ENCODE measurements around the gene S1PR1. TPM values are rescaled to one million over a fixed set of nuclear protein-coding genes. Genes with fewer than 3 reads are reported as not detected.

The S1PR1 gene
- total and polyA plus RNA-seq, 11 donors: 37.0 to 175 (median 60.6) TPM

- 10 to 14% (median 12%) methylated on average over 6 of the region's 6 CpGs for WGBS, 4 donors
- TF ChIP-seq POLR2A (IDR thresholded peaks at IDR 0.05): no peak
- Histone ChIP-seq H3K36me3 (peaks cover 0 to 15% (median 14%) of the 10 kb centered on the region in 9 donors), H3K4me3 (peak overlapping the region; percentile 60 to 88 (median 73)), H3K27me3 (no peaks in the 10 kb centered on the region), H3K9me3 (peaks cover 0 to 5% (median 0%) of the 10 kb centered on the region in 12 donors), H3K4me1 (peaks cover 0 to 43% (median 13%) of the 10 kb centered on the region in 12 donors), H3K27ac (peak overlapping the region; percentile 83 to 99 (median 95))
- intact Hi-C loops (cut with DNase I): loop anchor here (5.0 to 10.0 kb wide), 12 partner anchors 52 to 313 kb away; partner anchors contain the start of gene DPH5 (in 4 of the 10)
- no peak for DNase-seq
- ATAC-seq: no peak
These were observed 1.6 kb upstream of the S1PR1 start for GRCh38 chr1:101235216-101235695.

DNA sequence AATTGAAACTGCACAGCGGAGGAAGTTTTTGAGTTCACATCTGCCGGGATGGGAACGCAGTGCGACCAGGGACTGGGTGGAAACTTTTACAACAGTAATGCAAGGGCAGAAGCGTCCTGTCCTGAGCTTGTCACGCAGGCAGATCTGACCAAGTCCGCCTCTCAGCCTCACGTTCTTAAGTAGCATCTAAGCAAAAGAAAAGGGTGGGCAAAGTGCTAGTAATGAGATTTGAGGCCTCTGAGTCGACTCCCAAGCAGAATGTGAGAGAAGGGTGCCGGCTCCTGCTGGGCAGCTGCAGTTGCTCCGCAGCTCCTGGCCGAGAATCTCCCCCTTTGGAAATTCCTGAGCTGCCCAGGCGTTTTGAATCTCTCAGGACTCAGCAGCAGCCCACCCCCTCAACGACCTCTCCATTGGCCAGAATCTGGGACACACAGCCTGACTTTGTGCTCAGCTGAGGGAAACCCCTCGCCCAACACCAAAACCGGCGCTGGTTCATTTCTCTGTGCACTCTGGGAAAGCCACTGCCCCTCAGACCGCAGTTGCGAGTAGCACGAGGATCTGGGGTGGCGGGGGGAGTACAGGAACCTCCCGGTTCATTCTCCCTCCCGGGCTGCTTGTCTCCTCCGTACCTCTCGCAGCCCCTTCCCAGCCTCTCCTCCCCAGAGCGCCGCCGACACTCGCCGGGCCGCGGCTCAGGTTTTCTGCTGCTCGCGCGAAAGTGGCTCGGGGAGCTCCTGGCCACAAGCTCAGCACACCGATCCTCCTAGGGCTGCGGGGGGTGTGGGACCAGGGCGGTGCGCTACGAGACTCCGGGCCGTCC is 913 bp upstream of the S1PR1 start:
- H3K4me1 ChIP-seq: peaks cover 0 to 48% (median 14%) of the 10 kb centered on the region in 12 donors
- WGBS, 4 donors: 1 to 2% (median 1%) methylated on average over 37 to 43 of the region's 43 CpGs
- no peaks in the 10 kb centered on the region for H3K27me3 ChIP-seq
- H3K9me3 ChIP-seq: peaks cover 0 to 5% (median 0%) of the 10 kb centered on the region in 12 donors
- ATAC-seq (peak; percentile 30 to 50 (median 48)), DNase-seq (peak; percentile 54 to 69 (median 60))
- TF ChIP-seq, protein P1, sequence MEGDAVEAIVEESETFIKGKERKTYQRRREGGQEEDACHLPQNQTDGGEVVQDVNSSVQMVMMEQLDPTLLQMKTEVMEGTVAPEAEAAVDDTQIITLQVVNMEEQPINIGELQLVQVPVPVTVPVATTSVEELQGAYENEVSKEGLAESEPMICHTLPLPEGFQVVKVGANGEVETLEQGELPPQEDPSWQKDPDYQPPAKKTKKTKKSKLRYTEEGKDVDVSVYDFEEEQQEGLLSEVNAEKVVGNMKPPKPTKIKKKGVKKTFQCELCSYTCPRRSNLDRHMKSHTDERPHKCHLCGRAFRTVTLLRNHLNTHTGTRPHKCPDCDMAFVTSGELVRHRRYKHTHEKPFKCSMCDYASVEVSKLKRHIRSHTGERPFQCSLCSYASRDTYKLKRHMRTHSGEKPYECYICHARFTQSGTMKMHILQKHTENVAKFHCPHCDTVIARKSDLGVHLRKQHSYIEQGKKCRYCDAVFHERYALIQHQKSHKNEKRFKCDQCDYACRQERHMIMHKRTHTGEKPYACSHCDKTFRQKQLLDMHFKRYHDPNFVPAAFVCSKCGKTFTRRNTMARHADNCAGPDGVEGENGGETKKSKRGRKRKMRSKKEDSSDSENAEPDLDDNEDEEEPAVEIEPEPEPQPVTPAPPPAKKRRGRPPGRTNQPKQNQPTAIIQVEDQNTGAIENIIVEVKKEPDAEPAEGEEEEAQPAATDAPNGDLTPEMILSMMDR (IDR thresholded peaks at IDR 0.05): no peak
- peak in 1 of 2 donors; percentile 21 for TF ChIP-seq POLR2A (IDR thresholded peaks at IDR 0.05)
- intact Hi-C loops (cut with DNase I): loop anchor here (2.0 to 10.0 kb wide), 15 partner anchors 51 to 314 kb away; partner anchors contain the start of gene DPH5 (in 4 of the 10)
- H3K27ac ChIP-seq: peak overlapping the region; percentile 83 to 99 (median 95)
- peak overlapping the region; percentile 60 to 88 (median 73) for H3K4me3 ChIP-seq
- H3K36me3 ChIP-seq: peaks cover 0 to 22% (median 17%) of the 10 kb centered on the region in 9 donors

GRCh38 chr1:101237229-101237837 is 514 bp downstream of the S1PR1 start:
- peak overlapping the region; percentile 83 to 99 (median 95) for H3K27ac ChIP-seq
- no peak for TF ChIP-seq POLR2A (IDR thresholded peaks at IDR 0.05)
- TF ChIP-seq, protein P1 (IDR thresholded peaks at IDR 0.05): no peak
- peaks cover 0 to 60% (median 25%) of the 10 kb centered on the region in 12 donors for H3K4me1 ChIP-seq
- intact Hi-C loops (cut with DNase I): loop anchor here (2.0 to 10.0 kb wide), 15 partner anchors 50 to 315 kb away; partner anchors contain the start of gene DPH5 (in 4 of the 10)
- H3K27me3 ChIP-seq: no peaks in the 10 kb centered on the region
- H3K9me3 ChIP-seq: no peaks in the 10 kb centered on the region
- DNase-seq (no peak), ATAC-seq (no peak)
- peak overlapping the region; percentile 60 to 88 (median 73) for H3K4me3 ChIP-seq
- peaks cover 0 to 35% (median 30%) of the 10 kb centered on the region in 9 donors for H3K36me3 ChIP-seq
- 0 to 1% (median 0%) methylated on average over 12 of the region's 12 CpGs for WGBS, 4 donors

DNA sequence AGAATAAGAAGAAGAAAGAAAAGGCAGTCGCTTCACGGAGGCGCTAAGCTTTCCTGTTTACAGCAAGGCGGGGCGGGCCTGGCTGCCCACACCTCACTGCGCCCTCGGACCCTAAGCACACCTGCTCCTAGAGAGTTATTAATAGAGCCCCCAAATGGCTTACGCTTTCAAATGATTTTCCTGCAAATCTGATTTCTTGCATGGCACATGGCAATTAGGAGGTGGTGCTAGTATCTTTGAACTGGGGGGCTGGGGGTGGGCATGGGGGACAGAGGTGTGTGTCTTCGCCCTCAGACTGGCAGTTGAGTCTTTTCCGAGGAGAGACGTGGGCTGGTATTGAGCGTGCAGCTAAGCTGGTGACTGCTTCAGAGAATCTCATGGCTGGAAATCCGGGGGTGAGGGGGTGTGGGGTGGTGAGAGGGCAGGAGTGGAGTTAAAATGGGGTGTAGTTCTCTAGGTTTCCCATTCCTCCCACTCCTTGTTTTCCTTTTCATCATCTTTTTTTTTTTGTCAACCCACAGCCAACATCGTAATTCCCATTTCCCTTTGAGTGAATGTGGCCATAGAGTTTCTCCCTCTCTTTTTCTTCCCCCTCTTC is 1.3 kb downstream of the S1PR1 start:
- Histone ChIP-seq H3K9me3 (no peaks in the 10 kb centered on the region), H3K36me3 (peaks cover 0 to 43% (median 34%) of the 10 kb centered on the region in 9 donors), H3K27ac (peak overlapping the region; percentile 63 to 99 (median 95)), H3K4me1 (peaks cover 0 to 67% (median 31%) of the 10 kb centered on the region in 12 donors), H3K27me3 (no peaks in the 10 kb centered on the region), H3K4me3 (peak overlapping the region; percentile 60 to 88 (median 73))
- DNase-seq (peak in 1 of 5 donors; percentile 42), ATAC-seq (no peak)
- TF ChIP-seq POLR2A (IDR thresholded peaks at IDR 0.05): no peak
- TF ChIP-seq, protein P1 (IDR thresholded peaks at IDR 0.05): no peak
- intact Hi-C loops (cut with DNase I): loop anchor here (2.0 to 10.0 kb wide), 17 partner anchors 49 to 317 kb away; partner anchors contain the start of gene DPH5 (in 4 of the 10)
- 2 to 11% (median 3%) methylated on average over 14 of the region's 14 CpGs for WGBS, 4 donors

All from heart left ventricle (tissue), 16 donors.